ENCODE data around the gene AGBL1.

- TF ChIP-seq CTCF (IDR thresholded peaks at IDR 0.05; ENCODE audit: borderline replicate concordance, extremely low read depth, low read length, poor library complexity, severe bottlenecking) = no peak
- TF ChIP-seq EZH2 (IDR thresholded peaks at IDR 0.05; ENCODE audit: borderline replicate concordance, low read depth, low read length, severe bottlenecking) = no peak
These were observed 757.8 kb downstream of the AGBL1 start for GRCh38 chr15:86837294-86838061.

Data from DND-41 (cell line).